Gastroesophageal sphincter (tissue), 3 donors: ENCODE data around the gene CDK10.

Experiments used
- EP300 ChIP-seq: sonication (generic); formaldehyde crosslinking; IDR thresholded peaks from one replicate; pipeline ENCODE4 v1.6.1; 2017; ENCODE audit warnings: antibody characterized with exemption, mild to moderate bottlenecking
- POLR2A ChIP-seq, 2 donors: fragments of 450-650 bp; IDR thresholded peaks; one replicate each; pipeline ENCODE4 v1.6.1; 2017; ENCODE audit warnings: antibody characterized with exemption in 2 of 2, mild to moderate bottlenecking in 2 of 2, moderate library complexity in 1 of 2
- POLR2AphosphoS5 ChIP-seq: sonication (generic); formaldehyde crosslinking; IDR thresholded peaks from one replicate; pipeline ENCODE4 v1.6.1; 2017; ENCODE audit warnings: antibody characterized with exemption
- TF ChIP-seq, protein P1 (sequence below), 4 experiments: fragments of 200-600 bp in 2 of 4; fragments of 450-650 bp in 2 of 4; sonication (generic) in 1 of 4; IDR thresholded peaks; one replicate each; pipeline ENCODE4 v1.5.1; 2017 to 2019; ENCODE audit warnings: antibody characterized with exemption in 4 of 4, mild to moderate bottlenecking in 2 of 4, moderate library complexity in 2 of 4

DNA sequence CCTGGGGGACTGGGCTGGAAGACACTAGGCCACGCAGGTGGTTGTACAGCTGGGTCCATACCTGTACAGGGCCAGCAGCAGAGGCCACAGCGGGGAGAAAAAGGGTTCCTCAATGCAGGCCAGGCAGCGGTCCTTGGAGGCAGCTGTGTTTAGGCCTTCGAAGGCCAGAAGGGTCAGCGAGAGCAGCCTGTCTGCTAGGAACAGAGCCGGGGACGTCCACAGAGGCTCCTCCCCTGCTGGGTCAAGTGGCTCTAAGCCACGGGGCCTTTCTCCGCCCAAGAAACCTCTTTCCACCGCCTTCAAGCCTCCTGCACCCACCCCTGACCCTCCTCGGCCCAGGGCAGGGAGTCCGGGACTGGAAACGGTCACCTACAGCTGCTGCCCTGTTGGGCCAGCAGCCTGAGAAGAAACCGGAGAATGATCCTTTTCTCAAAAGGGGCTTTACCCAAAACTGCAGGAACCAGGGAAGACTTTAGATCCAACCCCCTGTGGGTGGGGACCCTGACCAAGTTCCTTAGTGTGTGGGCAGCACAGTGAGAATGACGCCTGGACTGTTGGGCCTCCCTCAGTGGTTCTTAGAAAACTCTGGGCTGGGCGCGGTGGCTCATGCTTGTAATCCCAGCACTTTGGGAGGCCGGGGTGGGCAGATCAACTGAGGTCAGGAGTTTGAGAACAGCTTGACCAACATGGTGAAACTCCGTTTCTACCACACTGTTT is 23.4 kb downstream of the CDK10 start:
- TF ChIP-seq, protein P1, sequence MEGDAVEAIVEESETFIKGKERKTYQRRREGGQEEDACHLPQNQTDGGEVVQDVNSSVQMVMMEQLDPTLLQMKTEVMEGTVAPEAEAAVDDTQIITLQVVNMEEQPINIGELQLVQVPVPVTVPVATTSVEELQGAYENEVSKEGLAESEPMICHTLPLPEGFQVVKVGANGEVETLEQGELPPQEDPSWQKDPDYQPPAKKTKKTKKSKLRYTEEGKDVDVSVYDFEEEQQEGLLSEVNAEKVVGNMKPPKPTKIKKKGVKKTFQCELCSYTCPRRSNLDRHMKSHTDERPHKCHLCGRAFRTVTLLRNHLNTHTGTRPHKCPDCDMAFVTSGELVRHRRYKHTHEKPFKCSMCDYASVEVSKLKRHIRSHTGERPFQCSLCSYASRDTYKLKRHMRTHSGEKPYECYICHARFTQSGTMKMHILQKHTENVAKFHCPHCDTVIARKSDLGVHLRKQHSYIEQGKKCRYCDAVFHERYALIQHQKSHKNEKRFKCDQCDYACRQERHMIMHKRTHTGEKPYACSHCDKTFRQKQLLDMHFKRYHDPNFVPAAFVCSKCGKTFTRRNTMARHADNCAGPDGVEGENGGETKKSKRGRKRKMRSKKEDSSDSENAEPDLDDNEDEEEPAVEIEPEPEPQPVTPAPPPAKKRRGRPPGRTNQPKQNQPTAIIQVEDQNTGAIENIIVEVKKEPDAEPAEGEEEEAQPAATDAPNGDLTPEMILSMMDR (IDR thresholded peaks at IDR 0.05): no peak
- no peak for TF ChIP-seq POLR2A (IDR thresholded peaks at IDR 0.05)
- no peak for TF ChIP-seq EP300
- no peak for TF ChIP-seq POLR2AphosphoS5
